VCaP (cell line): ENCODE measurements around the gene LEF1.

Experiments
- H3K27ac ChIP-seq: fragments of 450-650 bp; 2 replicates; pipeline ENCODE4 v1.5.1; 2017
- CTCF ChIP-seq: fragments of 450-650 bp; conservative IDR thresholded peaks from 2 replicates; pipeline ENCODE4 v1.5.1; 2017; ENCODE audit warnings: mild to moderate bottlenecking, moderate library complexity

The LEF1 gene

GRCh38 chr4:108119199-108119800 lies 49.4 kb downstream of the LEF1 start:
- TF ChIP-seq CTCF, result no peak
- peak overlapping the region; percentile 41 for H3K27ac ChIP-seq

GRCh38 chr4:108118505-108118904 lies 50.2 kb downstream of the LEF1 start:
- TF ChIP-seq CTCF, result no peak; the same call in 1 of the 2 replicates
- H3K27ac ChIP-seq, result peak overlapping the region; percentile 41

GRCh38 chr4:108117418-108118182 lies 51.1 kb downstream of the LEF1 start:
- H3K27ac ChIP-seq, result peak overlapping the region; percentile 41
- TF ChIP-seq CTCF, result no peak

- H3K27ac ChIP-seq, result no peak overlapping the region
- TF ChIP-seq CTCF, result no peak
Measured at GRCh38 chr4:108116423-108117168, 52.1 kb downstream of the LEF1 start.

- H3K27ac ChIP-seq, result no peak overlapping the region
- TF ChIP-seq CTCF, result no peak
Measured at GRCh38 chr4:108115168-108115526, 53.6 kb downstream of the LEF1 start.

GRCh38 chr4:108114503-108114902 lies 54.2 kb downstream of the LEF1 start:
- no peak for TF ChIP-seq CTCF

GRCh38 chr4:108113229-108113628 lies 55.5 kb downstream of the LEF1 start:
- no peak for TF ChIP-seq CTCF

More at GRCh38 chr4:108114503-108114902, 54.2 kb downstream of the LEF1 start:
- H3K27ac ChIP-seq, result no peak overlapping the region

More at GRCh38 chr4:108113229-108113628, 55.5 kb downstream of the LEF1 start:
- H3K27ac ChIP-seq, result no peak overlapping the region
